Upper lobe of right lung (tissue), 1 donor: ENCODE data around the gene ZNF330. TPM values are rescaled to one million over a fixed set of nuclear protein-coding genes. Genes with fewer than 3 reads are reported as not detected.

Source experiments
- ATAC-seq: fragments of 200-7000 bp; cut with Tn5 transposase; one replicate; pipeline ENCODE4 v1.9.1; 2020; ENCODE audit warnings: mild to moderate bottlenecking, moderate library complexity
- DNase-seq: peaks from one replicate; pipeline ENCODE4 v3.0.0-alpha.2; 2020
- H3K27ac ChIP-seq: fragments of 200-600 bp; one replicate; pipeline ENCODE4 v1.8.0; 2022
- H3K27me3 ChIP-seq: fragments of 200-600 bp; one replicate; pipeline ENCODE4 v1.8.0; 2022; ENCODE audit warnings: mild to moderate bottlenecking
- H3K36me3 ChIP-seq: fragments of 200-600 bp; one replicate; pipeline ENCODE4 v1.8.0; 2022
- H3K4me1 ChIP-seq: fragments of 200-600 bp; one replicate; pipeline ENCODE4 v1.8.0; 2022
- H3K4me3 ChIP-seq: fragments of 200-600 bp; one replicate; pipeline ENCODE4 v1.8.0; 2022; ENCODE audit warnings: mild to moderate bottlenecking
- H3K9me3 ChIP-seq: fragments of 200-600 bp; one replicate; pipeline ENCODE4 v1.8.0; 2022
- intact Hi-C: fragments of 100-400 bp; cut with DNase I; formaldehyde crosslinking; loops from one replicate; pipeline ENCODE4 v1.11.0; 2022
- total RNA-seq: library from RNA; stranded (reverse); fragmentation: NEBNext Ultra II Directional; extraction: Animal tissue kit (Norgen Biotek cat#: 25700); gene quantifications from one replicate; pipeline ENCODE4 v1.2.1, GENCODE V29; 2021
- TF ChIP-seq, protein P1 (sequence below): fragments of 200-600 bp; IDR thresholded peaks from one replicate; pipeline ENCODE4 v1.8.0; 2022; ENCODE audit warnings: antibody characterized with exemption
- donor health status: DM: no; HTN: yes; CAD: no; lungs with severe emphysema.

ZNF330 gene
- total RNA-seq, 1 donor from 2014 or later: 47.4 TPM

DNA sequence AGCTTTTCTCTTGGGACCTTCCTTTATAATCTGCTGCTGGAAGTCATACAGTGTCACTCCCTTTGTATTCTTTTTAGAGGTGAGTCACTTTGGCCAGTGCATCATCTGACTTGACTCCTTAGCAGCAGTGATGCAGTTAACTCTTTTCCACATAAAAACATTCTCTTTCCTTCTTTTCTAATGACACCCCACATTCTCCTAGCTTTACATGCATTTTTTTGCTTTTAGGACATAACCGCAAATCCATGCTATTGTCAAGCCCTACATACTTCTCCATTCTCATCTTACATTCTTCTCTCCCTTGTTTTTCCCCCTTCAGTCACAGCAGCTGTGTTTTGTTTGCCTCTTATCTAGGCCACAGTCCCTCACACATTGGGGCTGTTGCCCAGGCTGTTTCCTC, 55.1 kb downstream of the ZNF330 start:
- Histone ChIP-seq H3K9me3 (no peaks in the 10 kb centered on the region), H3K36me3 (no peaks in the 10 kb centered on the region)
- ATAC-seq: no peak

DNA sequence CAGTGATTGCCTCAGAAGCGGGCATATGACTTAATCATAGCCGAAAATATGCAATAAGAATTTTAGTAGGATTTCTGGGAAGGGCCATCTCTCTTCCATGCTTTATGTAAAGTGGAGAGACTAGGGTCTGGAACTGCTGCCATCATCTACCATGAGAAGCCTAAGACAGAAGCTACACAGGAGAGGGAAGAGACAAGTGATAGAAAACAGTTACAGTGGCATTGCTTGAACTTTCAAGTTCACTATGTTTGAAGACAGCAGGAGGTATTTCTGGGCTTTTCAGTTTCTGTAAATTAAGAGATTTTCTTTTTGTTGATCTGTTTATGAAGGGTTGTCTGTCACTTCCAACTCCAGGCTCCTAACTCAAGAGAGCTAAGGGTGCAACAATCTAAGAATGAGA, 62.5 kb downstream of the ZNF330 start:
- no peaks in the 10 kb centered on the region for H3K27me3 ChIP-seq
- H3K4me3 ChIP-seq: no peak overlapping the region
- H3K27ac ChIP-seq: no peak overlapping the region
- H3K9me3 ChIP-seq: no peaks in the 10 kb centered on the region
- no peaks in the 10 kb centered on the region for H3K4me1 ChIP-seq
- TF ChIP-seq, protein P1, sequence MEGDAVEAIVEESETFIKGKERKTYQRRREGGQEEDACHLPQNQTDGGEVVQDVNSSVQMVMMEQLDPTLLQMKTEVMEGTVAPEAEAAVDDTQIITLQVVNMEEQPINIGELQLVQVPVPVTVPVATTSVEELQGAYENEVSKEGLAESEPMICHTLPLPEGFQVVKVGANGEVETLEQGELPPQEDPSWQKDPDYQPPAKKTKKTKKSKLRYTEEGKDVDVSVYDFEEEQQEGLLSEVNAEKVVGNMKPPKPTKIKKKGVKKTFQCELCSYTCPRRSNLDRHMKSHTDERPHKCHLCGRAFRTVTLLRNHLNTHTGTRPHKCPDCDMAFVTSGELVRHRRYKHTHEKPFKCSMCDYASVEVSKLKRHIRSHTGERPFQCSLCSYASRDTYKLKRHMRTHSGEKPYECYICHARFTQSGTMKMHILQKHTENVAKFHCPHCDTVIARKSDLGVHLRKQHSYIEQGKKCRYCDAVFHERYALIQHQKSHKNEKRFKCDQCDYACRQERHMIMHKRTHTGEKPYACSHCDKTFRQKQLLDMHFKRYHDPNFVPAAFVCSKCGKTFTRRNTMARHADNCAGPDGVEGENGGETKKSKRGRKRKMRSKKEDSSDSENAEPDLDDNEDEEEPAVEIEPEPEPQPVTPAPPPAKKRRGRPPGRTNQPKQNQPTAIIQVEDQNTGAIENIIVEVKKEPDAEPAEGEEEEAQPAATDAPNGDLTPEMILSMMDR: no peak
- H3K36me3 ChIP-seq: no peaks in the 10 kb centered on the region
- no peak for DNase-seq
- intact Hi-C loops: no loop called here
- no peak for ATAC-seq

More for the DNA sequence above, 55.1 kb downstream of the ZNF330 start:
- TF ChIP-seq, protein P1: no peak
- no peak overlapping the region for H3K4me3 ChIP-seq
- no peak for DNase-seq
- no peak overlapping the region for H3K27ac ChIP-seq
- H3K4me1 ChIP-seq: no peaks in the 10 kb centered on the region
- intact Hi-C loops: no loop called here
- H3K27me3 ChIP-seq: no peaks in the 10 kb centered on the region

DNA sequence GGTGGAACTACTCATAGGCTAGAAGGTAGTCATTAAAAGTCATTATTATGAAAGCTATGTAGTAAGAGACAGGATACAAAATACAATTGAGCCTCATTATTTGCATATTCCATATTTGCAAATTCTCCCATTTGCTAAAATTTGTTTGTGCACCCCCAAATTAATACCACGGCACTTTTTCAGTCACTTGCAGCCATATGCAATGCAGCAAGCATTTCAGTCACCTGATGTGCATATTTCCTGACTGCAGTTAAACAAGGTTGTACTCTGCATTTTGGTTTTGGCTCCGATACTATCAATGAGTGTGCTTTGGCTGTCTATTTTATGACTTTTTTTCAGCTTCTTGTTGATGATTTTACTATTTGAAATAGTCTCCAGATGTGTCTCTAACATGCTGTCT, 62.9 kb downstream of the ZNF330 start:
- Histone ChIP-seq H3K27ac (no peak overlapping the region), H3K36me3 (no peaks in the 10 kb centered on the region), H3K9me3 (no peaks in the 10 kb centered on the region), H3K4me3 (no peak overlapping the region), H3K27me3 (no peaks in the 10 kb centered on the region), H3K4me1 (no peaks in the 10 kb centered on the region)
- TF ChIP-seq, protein P1: no peak
- intact Hi-C loops: no loop called here
- no peak for ATAC-seq
- DNase-seq: no peak

Other genes starting within 250 kb of the ZNF330 start
- gene RNF150, start 87.4 kb upstream of the ZNF330 start, total RNA-seq: 2.4 TPM